HG03521 (cell line): ENCODE data around the gene GORAB.

Experiments
- ATAC-seq: cut with Tn5 transposase; IDR thresholded peaks from one replicate; pipeline ENCODE4 v1.9.1; 2021; ENCODE audit warnings: mild to moderate bottlenecking, moderate library complexity; ENCODE audit not compliant: unreplicated experiment

GORAB gene

GRCh38 chr1:170531758-170532657 is at the start of gene GORAB:
TSS of gene GORAB (plus strand) at chr1:170532166. CDS start at chr1:170532224, 58 bp downstream.
- peak; percentile 99 for ATAC-seq

DNA sequence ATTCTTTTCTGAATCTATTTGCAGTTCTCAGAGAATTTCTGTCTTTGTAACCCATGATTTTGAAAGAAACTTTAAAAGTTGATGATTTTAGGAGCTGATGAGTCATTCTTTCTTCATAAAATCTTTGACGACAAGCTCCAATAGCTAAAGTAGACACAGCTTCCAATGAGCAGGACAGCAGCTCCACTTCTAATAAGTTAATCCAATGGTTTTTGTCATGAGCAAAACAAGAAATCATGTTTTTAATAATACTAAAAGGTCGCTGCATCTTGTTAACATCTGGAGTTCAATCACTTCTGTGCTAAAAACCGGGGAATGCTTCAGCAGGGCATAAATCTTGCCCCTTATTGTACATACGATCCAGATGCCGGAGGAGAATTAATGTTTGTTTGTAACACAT is 48.9 kb upstream of the GORAB start:
- no peak for ATAC-seq

DNA sequence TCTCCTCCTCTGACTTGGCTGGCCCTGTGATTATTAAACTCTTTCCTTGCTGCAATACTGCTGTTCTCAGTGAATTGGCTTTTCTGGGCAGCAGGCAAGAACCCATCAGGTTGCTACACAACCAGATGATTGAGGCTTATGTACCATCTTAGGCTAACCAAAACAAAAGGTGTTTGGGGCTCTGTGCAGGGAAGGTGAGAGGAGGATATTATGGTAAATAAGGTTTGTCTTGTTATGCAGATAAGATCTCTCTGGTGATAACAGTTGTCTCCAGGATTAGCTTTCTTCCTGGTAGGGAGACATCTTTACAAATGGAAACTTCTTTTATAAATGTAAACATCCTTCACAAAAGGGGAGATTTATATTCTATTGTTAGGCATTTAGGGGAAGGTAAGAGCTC is 44.5 kb upstream of the GORAB start:
- no peak for ATAC-seq

GRCh38 chr1:170491291-170491690 is 40.7 kb upstream of the GORAB start:
- no peak for ATAC-seq

DNA sequence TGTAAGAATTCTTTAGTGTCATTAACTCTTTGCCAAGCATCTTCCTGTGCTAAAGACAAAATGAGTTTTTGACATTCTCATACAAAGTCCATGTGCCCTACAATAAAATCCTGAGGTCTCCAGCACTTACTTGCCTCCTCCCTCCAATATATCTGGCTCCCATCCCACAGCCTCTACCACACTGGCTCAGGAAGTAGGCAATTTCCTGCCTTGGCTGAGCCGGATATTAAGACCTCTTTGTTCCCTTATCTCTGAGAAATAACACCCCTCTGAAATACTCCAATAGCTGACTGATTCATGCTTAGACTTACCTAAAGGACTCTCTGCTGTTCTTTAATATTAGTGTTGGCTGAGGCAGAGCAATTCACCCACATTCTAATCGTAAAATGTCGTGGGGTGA is 37.6 kb upstream of the GORAB start:
- ATAC-seq = no peak

DNA sequence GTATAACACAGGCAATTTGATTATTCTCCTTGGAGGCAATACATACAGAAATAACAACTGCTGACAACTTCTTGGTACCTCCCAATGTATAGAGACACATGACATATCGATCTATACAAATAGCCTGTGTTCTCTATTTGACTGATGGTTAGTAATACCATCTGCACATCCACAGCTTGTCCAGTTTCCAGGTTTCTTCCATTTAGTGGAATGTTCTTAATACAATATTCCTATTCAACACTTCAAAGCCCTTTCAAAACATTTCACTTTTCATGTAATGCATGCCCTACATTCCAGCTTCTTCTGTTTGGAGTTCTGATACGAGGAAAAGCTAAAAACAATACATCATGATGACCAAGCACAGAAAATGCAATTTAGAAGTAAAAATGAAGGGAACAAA is 37.0 kb upstream of the GORAB start:
- ATAC-seq = no peak

DNA sequence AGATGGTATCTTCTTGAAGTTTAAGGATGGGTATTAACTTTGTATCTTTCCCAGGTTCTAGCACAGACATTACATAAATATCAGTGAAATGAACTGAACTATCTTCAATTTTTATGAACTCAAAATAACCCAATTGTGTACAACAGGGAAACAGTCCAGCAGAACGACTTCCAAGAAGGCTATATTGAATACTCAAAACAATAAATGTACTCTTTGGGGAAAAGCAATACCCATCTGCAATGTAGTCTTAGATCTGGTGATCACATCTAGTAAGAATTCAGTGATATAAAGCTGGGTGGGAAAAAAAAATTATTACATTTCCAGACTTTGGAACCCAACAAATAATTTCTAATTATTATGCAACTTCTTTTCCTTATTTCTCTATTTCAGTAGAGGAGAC is 33.1 kb upstream of the GORAB start:
- ATAC-seq = no peak

DNA sequence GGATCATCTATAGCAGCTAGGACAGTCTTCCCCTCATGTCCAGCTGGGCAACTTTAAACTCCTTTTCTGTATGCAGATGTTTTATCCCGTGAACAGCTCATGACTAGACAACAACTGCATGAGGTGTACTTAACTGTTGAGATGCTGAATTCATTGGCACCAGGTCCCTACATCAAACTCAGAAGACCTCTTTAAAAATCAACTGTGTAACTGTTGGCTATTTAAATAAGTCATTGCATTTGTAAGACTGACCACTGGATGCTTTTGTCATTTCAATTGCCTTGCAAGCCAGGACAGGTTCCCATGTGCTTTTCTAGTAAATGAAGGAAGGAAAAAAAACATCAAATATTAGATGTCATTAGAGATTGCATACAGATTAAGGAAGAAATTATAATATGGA is 28.3 kb upstream of the GORAB start:
- ATAC-seq = no peak

DNA sequence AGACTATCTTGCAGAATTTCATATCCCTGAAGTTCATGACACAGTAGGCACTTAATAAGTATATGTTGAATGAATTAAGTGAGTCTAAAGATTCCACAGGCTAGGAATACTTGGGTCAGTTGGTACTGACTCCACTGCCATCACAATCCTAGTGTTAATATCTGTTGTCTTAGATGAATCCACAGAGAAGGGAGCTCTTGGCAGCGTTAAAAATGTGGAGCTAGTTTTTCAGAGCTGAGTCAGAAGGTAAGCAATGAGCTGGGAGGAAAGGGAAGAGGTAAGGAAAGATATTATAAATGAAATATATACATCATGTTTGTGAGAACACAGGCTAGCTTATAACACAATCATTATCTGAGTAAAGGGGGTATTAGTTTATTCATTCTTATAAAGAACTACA is 21.8 kb upstream of the GORAB start:
- no peak for ATAC-seq

DNA sequence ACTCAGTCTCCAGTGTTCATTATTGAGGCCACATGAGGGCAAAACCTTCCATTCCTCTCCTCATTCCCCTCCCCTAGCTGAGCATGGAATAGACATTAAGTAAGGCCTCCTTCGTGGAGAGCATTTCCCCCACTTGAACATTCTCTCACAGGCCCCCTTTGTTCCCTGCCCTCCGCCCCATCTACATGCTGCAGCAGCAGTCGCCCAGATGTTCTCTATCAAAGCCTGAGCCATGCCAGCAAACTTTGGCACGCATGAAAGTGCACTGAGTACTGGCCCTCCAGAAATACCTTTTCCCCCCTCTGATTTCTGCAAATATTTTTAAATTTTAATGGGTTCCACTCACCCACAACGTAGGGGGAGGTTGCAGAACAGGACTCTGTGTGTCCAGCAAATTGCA is 20.9 kb upstream of the GORAB start:
- no peak for ATAC-seq

DNA sequence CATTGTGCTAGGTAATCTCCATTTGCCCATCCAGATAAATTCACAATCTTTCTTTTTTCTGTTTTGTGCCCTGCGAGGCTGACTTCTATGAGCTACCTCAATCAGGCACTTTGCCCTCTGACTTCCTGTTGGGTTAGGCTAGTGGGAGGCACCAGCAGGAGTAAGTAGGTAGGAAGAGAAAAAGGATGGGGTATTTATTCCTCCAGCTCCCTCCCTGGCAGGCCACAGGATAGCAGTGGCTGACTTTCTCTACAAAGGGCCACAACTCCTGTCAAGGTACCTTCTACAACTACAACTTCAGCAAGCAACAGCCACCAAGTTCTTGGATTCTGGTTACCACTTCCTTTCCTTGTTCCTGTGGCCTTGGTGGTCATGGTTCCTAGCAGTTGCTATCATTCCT is 18.8 kb upstream of the GORAB start:
- no peak for ATAC-seq

GRCh38 chr1:170518185-170518834 is 13.7 kb upstream of the GORAB start:
- ATAC-seq = no peak

GRCh38 chr1:170518965-170519364 is 13.0 kb upstream of the GORAB start:
- ATAC-seq = no peak

DNA sequence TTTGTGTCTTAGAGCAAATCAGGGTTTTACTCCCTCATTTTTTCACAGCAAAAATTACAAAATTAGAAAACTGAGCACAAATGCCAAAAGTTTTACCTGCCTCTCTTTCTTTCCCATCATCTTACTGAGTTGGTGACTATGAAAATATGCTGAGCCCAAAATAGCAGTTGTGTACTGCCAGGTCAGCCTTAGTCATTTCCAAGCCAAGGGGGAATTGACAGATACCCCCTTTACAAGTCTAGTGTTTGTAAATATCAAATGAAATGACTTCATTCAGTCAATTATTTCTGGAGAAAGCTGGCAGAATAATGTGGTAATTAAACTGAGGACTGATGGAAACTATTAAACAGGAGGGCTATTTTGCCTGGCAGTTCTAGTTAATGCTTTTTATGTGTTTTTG is 11.4 kb upstream of the GORAB start:
- no peak for ATAC-seq

- ATAC-seq = no peak
Observed at GRCh38 chr1:170521818-170522217, 10.1 kb upstream of the GORAB start.

- ATAC-seq = peak; percentile 1
Observed at GRCh38 chr1:170530972-170531757, 801 bp upstream of the GORAB start.

GRCh38 chr1:170533298-170533697 is 1.3 kb downstream of the GORAB start:
- no peak for ATAC-seq

DNA sequence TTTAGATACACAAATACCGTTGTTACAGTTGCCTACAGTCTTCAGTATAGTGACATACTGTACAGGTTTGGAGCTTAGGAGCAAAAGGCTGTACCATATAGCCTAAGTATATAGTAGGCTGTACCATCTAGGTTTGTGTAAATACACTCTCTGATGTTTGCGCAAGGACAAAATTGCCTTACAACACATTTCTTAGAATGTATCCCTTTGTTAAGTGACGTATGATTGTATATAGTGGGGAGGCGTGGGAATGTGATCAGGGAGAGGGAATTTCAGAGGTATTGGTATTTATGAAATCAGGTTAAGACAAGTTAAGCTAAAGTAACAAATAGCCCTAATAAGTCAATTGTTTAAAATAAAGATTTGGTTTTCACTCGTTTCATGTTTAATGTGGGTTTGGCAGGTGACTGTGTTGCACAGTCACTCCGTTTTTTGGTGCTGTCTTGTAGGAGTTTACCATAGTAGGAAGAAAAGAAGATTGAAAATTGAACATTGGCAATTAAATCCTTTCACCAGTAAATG is 2.7 kb downstream of the GORAB start:
- no peak for ATAC-seq

- ATAC-seq = no peak
Observed at GRCh38 chr1:170535418-170535817, 3.5 kb downstream of the GORAB start.

GRCh38 chr1:170536924-170537551 is 5.1 kb downstream of the GORAB start:
- ATAC-seq = no peak
